ENCODE measurements around the gene RABAC1.

Gene RABAC1

DNA sequence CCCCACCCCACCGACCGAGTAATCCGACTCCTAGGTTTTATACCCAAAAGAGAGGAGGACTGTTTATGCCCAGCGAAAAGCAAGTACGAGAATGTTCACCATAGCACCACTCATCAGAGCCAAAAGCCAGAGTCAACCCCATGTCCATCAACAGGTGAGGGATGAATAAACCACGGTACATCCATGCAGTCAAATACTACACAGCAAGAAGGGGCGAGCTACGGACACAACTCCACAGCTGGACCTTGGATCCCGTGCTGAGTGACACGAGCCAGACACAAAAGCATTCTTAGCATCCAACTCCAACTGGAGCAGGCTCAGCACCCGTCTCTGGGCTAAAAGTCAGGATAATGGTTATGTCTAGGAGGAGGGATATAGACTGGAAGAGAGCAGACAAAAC lies 12.2 kb upstream of the RABAC1 start (continued):
- TF ChIP-seq, protein P1, sequence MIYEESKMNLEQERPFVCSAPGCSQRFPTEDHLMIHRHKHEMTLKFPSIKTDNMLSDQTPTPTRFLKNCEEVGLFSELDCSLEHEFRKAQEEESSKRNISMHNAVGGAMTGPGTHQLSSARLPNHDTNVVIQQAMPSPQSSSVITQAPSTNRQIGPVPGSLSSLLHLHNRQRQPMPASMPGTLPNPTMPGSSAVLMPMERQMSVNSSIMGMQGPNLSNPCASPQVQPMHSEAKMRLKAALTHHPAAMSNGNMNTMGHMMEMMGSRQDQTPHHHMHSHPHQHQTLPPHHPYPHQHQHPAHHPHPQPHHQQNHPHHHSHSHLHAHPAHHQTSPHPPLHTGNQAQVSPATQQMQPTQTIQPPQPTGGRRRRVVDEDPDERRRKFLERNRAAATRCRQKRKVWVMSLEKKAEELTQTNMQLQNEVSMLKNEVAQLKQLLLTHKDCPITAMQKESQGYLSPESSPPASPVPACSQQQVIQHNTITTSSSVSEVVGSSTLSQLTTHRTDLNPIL (CRISPR knock-in tag; IDR thresholded peaks at IDR 0.05; ENCODE audit: low read depth) = no peak
- TF ChIP-seq PPARA (CRISPR knock-in tag; IDR thresholded peaks at IDR 0.05; ENCODE audit: borderline replicate concordance) (no peak), ZNF565 (CRISPR knock-in tag; conservative IDR thresholded peaks at IDR 0.05; ENCODE audit: low read depth) (no peak)

GRCh38 chr19:41969772-41970458 lies 10.8 kb upstream of the RABAC1 start:
- no peak for TF ChIP-seq ARNTL (CRISPR knock-in tag; IDR thresholded peaks at IDR 0.05; ENCODE audit: borderline replicate concordance, low read depth)
- no peak for TF ChIP-seq CSDC2 (CRISPR knock-in tag; IDR thresholded peaks at IDR 0.05)
- no peak for TF ChIP-seq ESRRG (CRISPR knock-in tag; IDR thresholded peaks at IDR 0.05)
- no peak for TF ChIP-seq RARB (CRISPR knock-in tag; IDR thresholded peaks at IDR 0.05)
- no peak for TF ChIP-seq PPARA (CRISPR knock-in tag; IDR thresholded peaks at IDR 0.05; ENCODE audit: borderline replicate concordance)
- TF ChIP-seq OSR1 (CRISPR knock-in tag; IDR thresholded peaks at IDR 0.05) = no peak
- no peak for TF ChIP-seq GLIS3 (CRISPR knock-in tag; IDR thresholded peaks at IDR 0.05)
- no peak for TF ChIP-seq ZFP30 (CRISPR knock-in tag; IDR thresholded peaks at IDR 0.05)
- no peak for TF ChIP-seq ZNF70 (CRISPR knock-in tag; IDR thresholded peaks at IDR 0.05)
- TF ChIP-seq TCF4 (CRISPR knock-in tag; IDR thresholded peaks at IDR 0.05; ENCODE audit: borderline replicate concordance) = no peak
- TF ChIP-seq, protein P1 (CRISPR knock-in tag; IDR thresholded peaks at IDR 0.05; ENCODE audit: low read depth) = no peak
- TF ChIP-seq, protein P2, sequence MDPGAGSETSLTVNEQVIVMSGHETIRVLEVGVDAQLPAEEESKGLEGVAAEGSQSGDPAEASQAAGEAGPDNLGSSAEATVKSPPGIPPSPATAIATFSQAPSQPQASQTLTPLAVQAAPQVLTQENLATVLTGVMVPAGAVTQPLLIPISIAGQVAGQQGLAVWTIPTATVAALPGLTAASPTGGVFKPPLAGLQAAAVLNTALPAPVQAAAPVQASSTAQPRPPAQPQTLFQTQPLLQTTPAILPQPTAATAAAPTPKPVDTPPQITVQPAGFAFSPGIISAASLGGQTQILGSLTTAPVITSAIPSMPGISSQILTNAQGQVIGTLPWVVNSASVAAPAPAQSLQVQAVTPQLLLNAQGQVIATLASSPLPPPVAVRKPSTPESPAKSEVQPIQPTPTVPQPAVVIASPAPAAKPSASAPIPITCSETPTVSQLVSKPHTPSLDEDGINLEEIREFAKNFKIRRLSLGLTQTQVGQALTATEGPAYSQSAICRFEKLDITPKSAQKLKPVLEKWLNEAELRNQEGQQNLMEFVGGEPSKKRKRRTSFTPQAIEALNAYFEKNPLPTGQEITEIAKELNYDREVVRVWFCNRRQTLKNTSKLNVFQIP (CRISPR knock-in tag; IDR thresholded peaks at IDR 0.05; ENCODE audit: borderline replicate concordance, low read depth) = no peak
- TF ChIP-seq, protein P3, sequence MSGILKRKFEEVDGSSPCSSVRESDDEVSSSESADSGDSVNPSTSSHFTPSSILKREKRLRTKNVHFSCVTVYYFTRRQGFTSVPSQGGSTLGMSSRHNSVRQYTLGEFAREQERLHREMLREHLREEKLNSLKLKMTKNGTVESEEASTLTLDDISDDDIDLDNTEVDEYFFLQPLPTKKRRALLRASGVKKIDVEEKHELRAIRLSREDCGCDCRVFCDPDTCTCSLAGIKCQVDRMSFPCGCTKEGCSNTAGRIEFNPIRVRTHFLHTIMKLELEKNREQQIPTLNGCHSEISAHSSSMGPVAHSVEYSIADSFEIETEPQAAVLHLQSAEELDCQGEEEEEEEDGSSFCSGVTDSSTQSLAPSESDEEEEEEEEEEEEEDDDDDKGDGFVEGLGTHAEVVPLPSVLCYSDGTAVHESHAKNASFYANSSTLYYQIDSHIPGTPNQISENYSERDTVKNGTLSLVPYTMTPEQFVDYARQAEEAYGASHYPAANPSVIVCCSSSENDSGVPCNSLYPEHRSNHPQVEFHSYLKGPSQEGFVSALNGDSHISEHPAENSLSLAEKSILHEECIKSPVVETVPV (CRISPR knock-in tag; IDR thresholded peaks at IDR 0.05) = no peak
- no peak for TF ChIP-seq TSHZ2 (CRISPR knock-in tag; IDR thresholded peaks at IDR 0.05)
- TF ChIP-seq ISL1 (CRISPR knock-in tag; IDR thresholded peaks at IDR 0.05) = no peak
- no peak for TF ChIP-seq ZC3H10 (CRISPR knock-in tag; IDR thresholded peaks at IDR 0.05)
- no peak for TF ChIP-seq BACH2 (CRISPR knock-in tag; IDR thresholded peaks at IDR 0.05; ENCODE audit: borderline replicate concordance)
- TF ChIP-seq TOX (CRISPR knock-in tag; IDR thresholded peaks at IDR 0.05; ENCODE audit: borderline replicate concordance) = no peak
- TF ChIP-seq ZNF8 (CRISPR knock-in tag; IDR thresholded peaks at IDR 0.05) = no peak
- TF ChIP-seq ZFP3 (CRISPR knock-in tag; IDR thresholded peaks at IDR 0.05) = no peak
- no peak for ATAC-seq

Measured in SK-N-SH treated with all-trans-retinoic acid at 6 μM for 48 hours (cell line).